ENCODE measurements around the gene UBE2U. TPM values are rescaled to one million over a fixed set of nuclear protein-coding genes. Genes with fewer than 3 reads are reported as not detected.

UBE2U gene
- total RNA-seq, 1 experiment from 2014 or later, result not detected

GRCh38 chr1:64186898-64187280 is 16.5 kb upstream of the UBE2U start (continued):
- TF ChIP-seq, protein P1, sequence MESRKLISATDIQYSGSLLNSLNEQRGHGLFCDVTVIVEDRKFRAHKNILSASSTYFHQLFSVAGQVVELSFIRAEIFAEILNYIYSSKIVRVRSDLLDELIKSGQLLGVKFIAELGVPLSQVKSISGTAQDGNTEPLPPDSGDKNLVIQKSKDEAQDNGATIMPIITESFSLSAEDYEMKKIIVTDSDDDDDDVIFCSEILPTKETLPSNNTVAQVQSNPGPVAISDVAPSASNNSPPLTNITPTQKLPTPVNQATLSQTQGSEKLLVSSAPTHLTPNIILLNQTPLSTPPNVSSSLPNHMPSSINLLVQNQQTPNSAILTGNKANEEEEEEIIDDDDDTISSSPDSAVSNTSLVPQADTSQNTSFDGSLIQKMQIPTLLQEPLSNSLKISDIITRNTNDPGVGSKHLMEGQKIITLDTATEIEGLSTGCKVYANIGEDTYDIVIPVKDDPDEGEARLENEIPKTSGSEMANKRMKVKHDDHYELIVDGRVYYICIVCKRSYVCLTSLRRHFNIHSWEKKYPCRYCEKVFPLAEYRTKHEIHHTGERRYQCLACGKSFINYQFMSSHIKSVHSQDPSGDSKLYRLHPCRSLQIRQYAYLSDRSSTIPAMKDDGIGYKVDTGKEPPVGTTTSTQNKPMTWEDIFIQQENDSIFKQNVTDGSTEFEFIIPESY (IDR thresholded peaks at IDR 0.05; ENCODE audit: extremely low read depth, insufficient replicate concordance, low read length), result no peak
- TF ChIP-seq YY1 (IDR thresholded peaks at IDR 0.05; ENCODE audit: extremely low read depth, insufficient replicate concordance, low read depth, low read length), result no peak
- TF ChIP-seq CBX3 (IDR thresholded peaks at IDR 0.05; ENCODE audit: low read depth), result no peak
- TF ChIP-seq ZNF274 (IDR thresholded peaks at IDR 0.05; ENCODE audit: low read depth, low read length), result no peak
- no peak for TF ChIP-seq TCF7L2 (IDR thresholded peaks at IDR 0.05; ENCODE audit: borderline replicate concordance, extremely low read depth, insufficient read depth, insufficient read length)

DNA sequence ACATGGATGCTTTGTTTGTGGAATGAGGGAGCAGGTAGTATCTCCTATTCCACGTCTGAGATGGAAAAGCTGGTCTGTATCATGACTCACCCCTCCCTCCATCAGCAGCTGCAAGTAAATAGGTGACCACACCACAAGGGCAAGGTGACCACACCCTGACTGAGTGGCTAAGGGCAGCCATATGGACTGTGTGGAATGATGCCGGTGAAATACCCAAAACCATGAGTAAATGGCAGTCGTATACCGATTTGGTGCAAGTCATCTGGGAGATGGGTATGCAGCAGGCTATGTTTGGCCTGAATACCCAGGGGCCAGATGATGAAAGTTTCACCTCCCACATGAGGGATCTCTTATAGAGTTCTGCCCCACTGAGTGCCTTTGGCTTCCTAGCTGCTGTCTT is 15.8 kb upstream of the UBE2U start:
- Histone ChIP-seq H3K27me3 (ENCODE audit: insufficient read depth, low read length) (no peaks in the 10 kb centered on the region), H3K4me1 (ENCODE audit: control insufficient read depth in 1 of 2, insufficient read depth in 2 of 2, low read length in 2 of 2) (no peaks in the 10 kb centered on the region), H3K4me3 (replicated peaks in 1 of 2; ENCODE audit: low read depth in 1 of 2, low read length in 2 of 2) (no peak overlapping the region), H3K9ac (ENCODE audit: low read length) (no peak overlapping the region), H4K20me1 (ENCODE audit: insufficient read depth) (no peaks in the 10 kb centered on the region), H3K9me3 (ENCODE audit: control insufficient read depth in 1 of 2, insufficient read depth in 1 of 2, low read depth in 1 of 2, low read length in 2 of 2) (no peaks in the 10 kb centered on the region), H3K36me3 (ENCODE audit: control insufficient read depth in 1 of 2, insufficient read depth in 2 of 2, low read length in 2 of 2) (no peaks in the 10 kb centered on the region), H3K79me2 (ENCODE audit: insufficient read depth, low read length) (no peaks in the 10 kb centered on the region), H3K27ac (ENCODE audit: low read depth, low read length) (no peak overlapping the region), H3K9me2 (ENCODE audit: insufficient read depth) (no peaks in the 10 kb centered on the region), H2AFZ (ENCODE audit: low read depth, low read length, poor library complexity, severe bottlenecking) (no peak overlapping the region), H3K4me2 (ENCODE audit: low read length) (no peak overlapping the region)
- CTCF ChIA-PET, result no interaction called here
- intact Hi-C loops (cut with micrococcal nuclease), result no loop called here
- BruUV-seq (replicated peaks), result no TSS peak
- POLR2A ChIA-PET, result no interaction called here
- ATAC-seq, result no peak
- TF ChIP-seq FOSL1 (IDR thresholded peaks at IDR 0.05; ENCODE audit: low read depth), result no peak
- no peak for TF ChIP-seq EZH2phosphoT487 (IDR thresholded peaks at IDR 0.05; ENCODE audit: borderline replicate concordance)
- TF ChIP-seq, protein P1 (IDR thresholded peaks at IDR 0.05; ENCODE audit: extremely low read depth, insufficient replicate concordance, low read length), result no peak
- TF ChIP-seq ZNF274 (IDR thresholded peaks at IDR 0.05; ENCODE audit: low read depth, low read length), result no peak
- no peak for TF ChIP-seq TCF7L2 (IDR thresholded peaks at IDR 0.05; ENCODE audit: borderline replicate concordance, extremely low read depth, insufficient read depth, insufficient read length)
- RAD21 ChIA-PET (ENCODE audit: low non-redundant PET in 1 of 2, low total read pairs in 2 of 2, uncharacterized antibody in 2 of 2, unreplicated experiment in 2 of 2), result no interaction called here
- no peak for DNase-seq (ENCODE audit: low read depth, low spot score)
